Measurements from ENCODE around the gene PPARD. TPM values are rescaled to one million over a fixed set of nuclear protein-coding genes. Genes with fewer than 3 reads are reported as not detected.
"Not testable (repeated sequence)": the region's sequence is repeated elsewhere in the genome, so short reads cannot be mapped to it uniquely, and the experiment has no call there.

The PPARD gene
- total and polyA plus RNA-seq, 2 of the 13 experiments (the other 11 are each of a cell fraction or from before 2014, with no cell fraction given) = 6.1 to 13.3 TPM

DNA sequence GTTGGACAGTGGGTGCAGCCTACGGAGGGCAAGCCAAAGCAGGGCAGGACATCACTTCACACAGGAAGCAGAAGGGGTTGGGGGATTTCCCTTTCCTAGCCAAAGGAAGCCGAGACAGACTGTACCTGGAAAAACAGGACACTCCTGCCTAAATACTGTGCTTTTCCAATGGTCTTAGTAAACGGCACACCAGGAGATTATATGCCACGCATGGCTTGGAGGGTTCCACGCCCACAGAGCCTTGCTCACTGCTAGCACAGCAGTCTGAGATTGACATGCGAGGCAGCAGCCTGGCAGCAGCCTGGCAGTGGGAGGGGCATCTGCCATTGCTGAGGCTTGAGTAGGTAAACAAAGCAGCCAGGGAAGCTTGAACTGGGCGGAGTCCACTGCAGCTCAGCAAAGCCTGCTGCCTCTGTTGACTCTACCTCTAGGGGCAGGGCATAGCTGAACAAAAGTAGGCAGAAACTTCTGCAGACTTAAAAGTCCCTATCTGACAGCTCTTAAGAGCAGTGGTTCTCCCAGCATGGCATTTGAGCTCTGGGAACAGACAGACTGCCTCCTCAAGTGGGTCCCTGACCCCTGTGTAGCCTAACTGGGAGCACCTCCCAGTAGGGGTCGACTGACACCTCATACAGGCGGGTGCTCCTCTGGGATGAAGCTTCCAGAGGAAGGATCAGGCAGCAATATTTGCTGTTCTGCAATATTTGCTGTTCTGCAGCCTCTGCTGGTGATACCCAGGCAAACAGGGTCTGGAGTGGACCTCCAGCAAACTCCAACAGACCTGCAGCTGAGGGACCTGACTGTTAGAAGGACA lies 10.1 kb upstream of the PPARD start (continued):
- TF ChIP-seq, protein P1, sequence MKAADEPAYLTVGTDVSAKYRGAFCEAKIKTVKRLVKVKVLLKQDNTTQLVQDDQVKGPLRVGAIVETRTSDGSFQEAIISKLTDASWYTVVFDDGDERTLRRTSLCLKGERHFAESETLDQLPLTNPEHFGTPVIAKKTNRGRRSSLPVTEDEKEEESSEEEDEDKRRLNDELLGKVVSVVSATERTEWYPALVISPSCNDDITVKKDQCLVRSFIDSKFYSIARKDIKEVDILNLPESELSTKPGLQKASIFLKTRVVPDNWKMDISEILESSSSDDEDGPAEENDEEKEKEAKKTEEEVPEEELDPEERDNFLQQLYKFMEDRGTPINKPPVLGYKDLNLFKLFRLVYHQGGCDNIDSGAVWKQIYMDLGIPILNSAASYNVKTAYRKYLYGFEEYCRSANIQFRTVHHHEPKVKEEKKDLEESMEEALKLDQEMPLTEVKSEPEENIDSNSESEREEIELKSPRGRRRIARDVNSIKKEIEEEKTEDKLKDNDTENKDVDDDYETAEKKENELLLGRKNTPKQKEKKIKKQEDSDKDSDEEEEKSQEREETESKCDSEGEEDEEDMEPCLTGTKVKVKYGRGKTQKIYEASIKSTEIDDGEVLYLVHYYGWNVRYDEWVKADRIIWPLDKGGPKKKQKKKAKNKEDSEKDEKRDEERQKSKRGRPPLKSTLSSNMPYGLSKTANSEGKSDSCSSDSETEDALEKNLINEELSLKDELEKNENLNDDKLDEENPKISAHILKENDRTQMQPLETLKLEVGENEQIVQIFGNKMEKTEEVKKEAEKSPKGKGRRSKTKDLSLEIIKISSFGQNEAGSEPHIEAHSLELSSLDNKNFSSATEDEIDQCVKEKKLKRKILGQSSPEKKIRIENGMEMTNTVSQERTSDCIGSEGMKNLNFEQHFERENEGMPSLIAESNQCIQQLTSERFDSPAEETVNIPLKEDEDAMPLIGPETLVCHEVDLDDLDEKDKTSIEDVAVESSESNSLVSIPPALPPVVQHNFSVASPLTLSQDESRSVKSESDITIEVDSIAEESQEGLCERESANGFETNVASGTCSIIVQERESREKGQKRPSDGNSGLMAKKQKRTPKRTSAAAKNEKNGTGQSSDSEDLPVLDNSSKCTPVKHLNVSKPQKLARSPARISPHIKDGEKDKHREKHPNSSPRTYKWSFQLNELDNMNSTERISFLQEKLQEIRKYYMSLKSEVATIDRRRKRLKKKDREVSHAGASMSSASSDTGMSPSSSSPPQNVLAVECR (CRISPR knock-in tag; IDR thresholded peaks at IDR 0.05; ENCODE audit: borderline replicate concordance) = peak; percentile 66; the same call in 1 of the 2 replicates
- TF ChIP-seq FOXA1 (IDR thresholded peaks at IDR 0.05) = peak; percentile 66
- TF ChIP-seq FOXA1 (CRISPR knock-in tag; IDR thresholded peaks at IDR 0.05) = peak; percentile 99
- TF ChIP-seq NFYB (CRISPR knock-in tag; IDR thresholded peaks at IDR 0.05) = peak; percentile 43
- TF ChIP-seq, protein P2, sequence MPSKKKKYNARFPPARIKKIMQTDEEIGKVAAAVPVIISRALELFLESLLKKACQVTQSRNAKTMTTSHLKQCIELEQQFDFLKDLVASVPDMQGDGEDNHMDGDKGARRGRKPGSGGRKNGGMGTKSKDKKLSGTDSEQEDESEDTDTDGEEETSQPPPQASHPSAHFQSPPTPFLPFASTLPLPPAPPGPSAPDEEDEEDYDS (CRISPR knock-in tag; IDR thresholded peaks at IDR 0.05) = peak; percentile 83
- peak; percentile 47; the same call in 1 of the 2 replicates for TF ChIP-seq ZNF335 (CRISPR knock-in tag; IDR thresholded peaks at IDR 0.05)
- TF ChIP-seq ZMYM2 (CRISPR knock-in tag; IDR thresholded peaks at IDR 0.05) = peak; percentile 60; the same call in 1 of the 2 replicates
- TF ChIP-seq, protein P3, sequence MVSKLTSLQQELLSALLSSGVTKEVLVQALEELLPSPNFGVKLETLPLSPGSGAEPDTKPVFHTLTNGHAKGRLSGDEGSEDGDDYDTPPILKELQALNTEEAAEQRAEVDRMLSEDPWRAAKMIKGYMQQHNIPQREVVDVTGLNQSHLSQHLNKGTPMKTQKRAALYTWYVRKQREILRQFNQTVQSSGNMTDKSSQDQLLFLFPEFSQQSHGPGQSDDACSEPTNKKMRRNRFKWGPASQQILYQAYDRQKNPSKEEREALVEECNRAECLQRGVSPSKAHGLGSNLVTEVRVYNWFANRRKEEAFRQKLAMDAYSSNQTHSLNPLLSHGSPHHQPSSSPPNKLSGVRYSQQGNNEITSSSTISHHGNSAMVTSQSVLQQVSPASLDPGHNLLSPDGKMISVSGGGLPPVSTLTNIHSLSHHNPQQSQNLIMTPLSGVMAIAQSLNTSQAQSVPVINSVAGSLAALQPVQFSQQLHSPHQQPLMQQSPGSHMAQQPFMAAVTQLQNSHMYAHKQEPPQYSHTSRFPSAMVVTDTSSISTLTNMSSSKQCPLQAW (CRISPR knock-in tag; IDR thresholded peaks at IDR 0.05) = peak; percentile 50; the same call in 1 of the 2 replicates
- not testable (repeated sequence) for TF ChIP-seq SOX6 (IDR thresholded peaks at IDR 0.05)
- TF ChIP-seq SOX6 (CRISPR knock-in tag; IDR thresholded peaks at IDR 0.05) = peak; percentile 76
- TF ChIP-seq, protein P4, sequence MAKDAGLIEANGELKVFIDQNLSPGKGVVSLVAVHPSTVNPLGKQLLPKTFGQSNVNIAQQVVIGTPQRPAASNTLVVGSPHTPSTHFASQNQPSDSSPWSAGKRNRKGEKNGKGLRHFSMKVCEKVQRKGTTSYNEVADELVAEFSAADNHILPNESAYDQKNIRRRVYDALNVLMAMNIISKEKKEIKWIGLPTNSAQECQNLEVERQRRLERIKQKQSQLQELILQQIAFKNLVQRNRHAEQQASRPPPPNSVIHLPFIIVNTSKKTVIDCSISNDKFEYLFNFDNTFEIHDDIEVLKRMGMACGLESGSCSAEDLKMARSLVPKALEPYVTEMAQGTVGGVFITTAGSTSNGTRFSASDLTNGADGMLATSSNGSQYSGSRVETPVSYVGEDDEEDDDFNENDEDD (CRISPR knock-in tag; IDR thresholded peaks at IDR 0.05; ENCODE audit: borderline replicate concordance) = peak; percentile 39; the same call in 1 of the 2 replicates
- TF ChIP-seq ZNF792 (CRISPR knock-in tag; IDR thresholded peaks at IDR 0.05) = peak; percentile 83
- TF ChIP-seq ISL2 (CRISPR knock-in tag; IDR thresholded peaks at IDR 0.05) = peak; percentile 34; the same call in 1 of the 2 replicates
- TF ChIP-seq, protein P5, sequence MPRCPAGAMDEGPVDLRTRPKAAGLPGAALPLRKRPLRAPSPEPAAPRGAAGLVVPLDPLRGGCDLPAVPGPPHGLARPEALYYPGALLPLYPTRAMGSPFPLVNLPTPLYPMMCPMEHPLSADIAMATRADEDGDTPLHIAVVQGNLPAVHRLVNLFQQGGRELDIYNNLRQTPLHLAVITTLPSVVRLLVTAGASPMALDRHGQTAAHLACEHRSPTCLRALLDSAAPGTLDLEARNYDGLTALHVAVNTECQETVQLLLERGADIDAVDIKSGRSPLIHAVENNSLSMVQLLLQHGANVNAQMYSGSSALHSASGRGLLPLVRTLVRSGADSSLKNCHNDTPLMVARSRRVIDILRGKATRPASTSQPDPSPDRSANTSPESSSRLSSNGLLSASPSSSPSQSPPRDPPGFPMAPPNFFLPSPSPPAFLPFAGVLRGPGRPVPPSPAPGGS (CRISPR knock-in tag; IDR thresholded peaks at IDR 0.05) = peak; percentile 72; the same call in 1 of the 2 replicates
- TF ChIP-seq ZNF788 (CRISPR knock-in tag; IDR thresholded peaks at IDR 0.05; ENCODE audit: borderline replicate concordance) = peak; percentile 58; the same call in 1 of the 2 replicates
- peak; percentile 81 for TF ChIP-seq XRCC5 (optimal IDR thresholded peaks at IDR 0.05; ENCODE audit: low read length)

All from HepG2 (cell line).